HCT116 (cell line): ENCODE results near the gene JAGN1. TPM values are rescaled to one million over a fixed set of nuclear protein-coding genes. Genes with fewer than 3 reads are reported as not detected.

Experiments
- ATAC-seq: fragments of 200-7000 bp; cut with Tn5 transposase; 2 replicates; pipeline ENCODE4 v1.9.1; 2020; ENCODE audit warnings: mild to moderate bottlenecking, moderate library complexity
- BruUV-seq: library from RNA; stranded (reverse); fragments of 400-500 nt; replicated peaks from 2 replicates; lab custom pipeline; 2021; lab: Mats Ljungman, UMichigan
- CTCF ChIA-PET: fragments of 300-600 bp; sonication (Branson Sonifier 250); formaldehyde crosslinking; loops from one replicate; lab custom pipeline; 2021; ENCODE audit warnings: antibody characterized with exemption; lab: Charles Lee
- POLR2A ChIA-PET: fragments of 300-600, 350-600 bp; sonication (Branson Sonifier 250); formaldehyde crosslinking; loops from one replicate; lab custom pipeline; 2021; ENCODE audit warnings: antibody characterized with exemption; lab: Charles Lee
- RAD21 ChIA-PET, 2 experiments: fragments of 300-600 bp; sonication (Branson Sonifier 250); formaldehyde crosslinking; loops; one replicate each; lab custom pipeline; 2023; ENCODE audit warnings: low total read pairs in 2 of 2; ENCODE audit not compliant: uncharacterized antibody in 2 of 2, unreplicated experiment in 2 of 2, low non-redundant PET in 1 of 2; lab: Charles Lee
- DNase-seq: peaks from one replicate; pipeline ENCODE4 v3.0.0-alpha.2; 2010; ENCODE audit warnings: low read depth, low spot score
- H2AFZ ChIP-seq: fragments of 200-600 bp; shearing (Covaris generic), sonication (generic); 2 replicates; pipeline ENCODE4 v1.6.1; 2017; ENCODE audit warnings: low read depth, mixed run types, mixed read lengths, antibody characterized with exemption, low read length; ENCODE audit not compliant: poor library complexity, severe bottlenecking
- H3K27ac ChIP-seq: 2 replicates; pipeline ENCODE4 v1.5.1; 2012; ENCODE audit warnings: low read depth, low read length
- H3K27me3 ChIP-seq: fragments of 200-600 bp; sonication (generic); 2 replicates; pipeline ENCODE4 v1.6.1; 2016; ENCODE audit warnings: mixed run types, low read length, mixed read lengths; ENCODE audit not compliant: insufficient read depth
- H3K36me3 ChIP-seq, 2 experiments: fragments of 200-500 bp in 1 of 2; fragments of 200-600 bp in 1 of 2; sonication (Bioruptor generic) in 1 of 2; sonication (generic) in 1 of 2; 2 replicates each; pipeline versions ENCODE4 v1.5.1 to v1.6.1; 2014 to 2016; ENCODE audit warnings: low read length in 2 of 2, inconsistent platforms in 1 of 2, mixed read lengths in 1 of 2, mixed run types in 1 of 2; ENCODE audit not compliant: insufficient read depth in 2 of 2, control insufficient read depth in 1 of 2
- H3K4me1 ChIP-seq, 2 experiments: fragments of 200-600 bp in 1 of 2; sonication (generic) in 1 of 2; 2 replicates each; pipeline versions ENCODE4 v1.5.1 to v1.6.1; 2012 to 2017; ENCODE audit warnings: low read length in 2 of 2, inconsistent platforms in 1 of 2, mild to moderate bottlenecking in 1 of 2, mixed read lengths in 1 of 2, mixed run types in 1 of 2, moderate library complexity in 1 of 2; ENCODE audit not compliant: insufficient read depth in 2 of 2, control insufficient read depth in 1 of 2
- H3K4me2 ChIP-seq: fragments of 200-600 bp; sonication (generic); 2 replicates; pipeline ENCODE4 v1.6.1; 2017; ENCODE audit warnings: mixed run types, low read length, mixed read lengths
- H3K4me3 ChIP-seq, 2 experiments: fragments of 200-600 bp in 1 of 2; sonication (generic) in 1 of 2; replicated peaks in 1 of 2; 2 replicates each; pipeline ENCODE4 v1.5.1; 2011 to 2016; ENCODE audit warnings: low read length in 2 of 2, control low read depth in 1 of 2, low read depth in 1 of 2, mild to moderate bottlenecking in 1 of 2, mixed read lengths in 1 of 2, mixed run types in 1 of 2
- H3K79me2 ChIP-seq: fragments of 200-600 bp; sonication (generic); 2 replicates; pipeline ENCODE4 v1.6.1; 2017; ENCODE audit warnings: mild to moderate bottlenecking, mixed run types, low read length, moderate library complexity, mixed read lengths; ENCODE audit not compliant: insufficient read depth
- H3K9ac ChIP-seq: fragments of 200-600 bp; sonication (generic); 2 replicates; pipeline ENCODE4 v1.6.1; 2016; ENCODE audit warnings: low read length, mixed read lengths
- H3K9me2 ChIP-seq: fragments of 200-600 bp; sonication (generic), shearing (Covaris generic); 2 replicates; pipeline ENCODE4 v1.6.1; 2017; ENCODE audit warnings: mixed run types, mild to moderate bottlenecking, moderate library complexity; ENCODE audit not compliant: insufficient read depth
- H3K9me3 ChIP-seq, 2 experiments: fragments of 200-500 bp in 1 of 2; fragments of 200-600 bp in 1 of 2; sonication (Bioruptor generic) in 1 of 2; sonication (generic) in 1 of 2; 2 replicates each; pipeline ENCODE4 v1.6.1; 2014 to 2017; ENCODE audit warnings: low read length in 2 of 2, mixed read lengths in 2 of 2, inconsistent platforms in 1 of 2, low read depth in 1 of 2, mild to moderate bottlenecking in 1 of 2, mixed run types in 1 of 2, moderate library complexity in 1 of 2; ENCODE audit not compliant: control insufficient read depth in 1 of 2, insufficient read depth in 1 of 2
- H4K20me1 ChIP-seq: fragments of 200-600 bp; sonication (generic), shearing (Covaris generic); 2 replicates; pipeline ENCODE4 v1.6.1; 2017; ENCODE audit warnings: mixed run types, mild to moderate bottlenecking, moderate library complexity; ENCODE audit not compliant: insufficient read depth
- CEBPB ChIP-seq: IDR thresholded peaks from 2 replicates; pipeline ENCODE4 v1.6.1; 2012; ENCODE audit warnings: low read depth
- CTCF ChIP-seq, 3 experiments: fragments of 200-600 bp in 1 of 3; sonication (generic) in 1 of 3; IDR thresholded peaks in 2 of 3; conservative IDR thresholded peaks in 1 of 3; 2 replicates each; pipeline ENCODE4 v1.5.1; 2012 to 2017; ENCODE audit warnings: low read depth in 2 of 3, low read length in 2 of 3, antibody characterized with exemption in 1 of 3, borderline replicate concordance in 1 of 3, control low read depth in 1 of 3, mild to moderate bottlenecking in 1 of 3, mixed read lengths in 1 of 3, mixed run types in 1 of 3, moderate library complexity in 1 of 3; ENCODE audit not compliant: insufficient read depth in 1 of 3
- EGR1 ChIP-seq: IDR thresholded peaks from 2 replicates; pipeline ENCODE4 v1.6.1; 2012; ENCODE audit warnings: low read depth
- EZH2 ChIP-seq: fragments of 200-600 bp; sonication (generic); IDR thresholded peaks from 2 replicates; pipeline ENCODE4 v1.6.1; 2017; ENCODE audit warnings: antibody characterized with exemption, mixed run types
- EZH2phosphoT487 ChIP-seq: fragments of 200-600 bp; IDR thresholded peaks from 2 replicates; pipeline ENCODE4 v1.6.1; 2018; ENCODE audit warnings: antibody characterized with exemption, borderline replicate concordance
- FOSL1 ChIP-seq: IDR thresholded peaks from 2 replicates; pipeline ENCODE4 v1.6.1; 2012; ENCODE audit warnings: low read depth
- JUND ChIP-seq: IDR thresholded peaks from 2 replicates; pipeline ENCODE4 v1.6.1; 2012
- POLR2A ChIP-seq: IDR thresholded peaks from 2 replicates; pipeline ENCODE4 v1.7.0; 2011; ENCODE audit warnings: borderline replicate concordance; ENCODE audit not compliant: insufficient read depth, insufficient read length; ENCODE audit errors: extremely low read depth
- POLR2AphosphoS5 ChIP-seq: IDR thresholded peaks from 2 replicates; pipeline ENCODE4 v1.6.1; 2011; ENCODE audit warnings: mild to moderate bottlenecking, low read depth, low read length, moderate library complexity
- RAD21 ChIP-seq: IDR thresholded peaks from 2 replicates; pipeline ENCODE4 v1.6.1; 2012; ENCODE audit warnings: low read depth, mild to moderate bottlenecking
- REST ChIP-seq: IDR thresholded peaks from 2 replicates; pipeline ENCODE4 v1.6.1; 2012; ENCODE audit warnings: low read depth
- SIN3A ChIP-seq: IDR thresholded peaks from 2 replicates; pipeline ENCODE4 v1.6.1; 2012; ENCODE audit warnings: low read depth
- TCF7L2 ChIP-seq: IDR thresholded peaks from 2 replicates; pipeline ENCODE4 v1.7.0; 2011; ENCODE audit warnings: borderline replicate concordance, inconsistent platforms; ENCODE audit not compliant: insufficient read depth, insufficient read length; ENCODE audit errors: extremely low read depth
- YY1 ChIP-seq: IDR thresholded peaks from 2 replicates; pipeline ENCODE4 v1.6.1; 2011; ENCODE audit warnings: low read length, low read depth, moderate library complexity, mild to moderate bottlenecking; ENCODE audit not compliant: insufficient replicate concordance; ENCODE audit errors: extremely low read depth
- ZBTB33 ChIP-seq: IDR thresholded peaks from 2 replicates; pipeline ENCODE4 v1.6.1; 2011; ENCODE audit warnings: mild to moderate bottlenecking, low read length, moderate library complexity; ENCODE audit not compliant: insufficient replicate concordance; ENCODE audit errors: extremely low read depth
- ZFX ChIP-seq: fragments of 450-650 bp; IDR thresholded peaks from 2 replicates; pipeline ENCODE4 v1.6.1; 2017
- intact Hi-C: fragments of 100-400 bp; cut with micrococcal nuclease; formaldehyde crosslinking; loops from 2 replicates; pipeline ENCODE4 v1.10.0; 2022
- total RNA-seq: library from RNA; stranded (reverse); gene quantifications from one replicate; pipeline ENCODE4 v1.2.1, GENCODE V29; 2021; ENCODE audit not compliant: unreplicated experiment

Gene JAGN1
- total RNA-seq, 1 experiment from 2014 or later = 33.4 TPM

DNA sequence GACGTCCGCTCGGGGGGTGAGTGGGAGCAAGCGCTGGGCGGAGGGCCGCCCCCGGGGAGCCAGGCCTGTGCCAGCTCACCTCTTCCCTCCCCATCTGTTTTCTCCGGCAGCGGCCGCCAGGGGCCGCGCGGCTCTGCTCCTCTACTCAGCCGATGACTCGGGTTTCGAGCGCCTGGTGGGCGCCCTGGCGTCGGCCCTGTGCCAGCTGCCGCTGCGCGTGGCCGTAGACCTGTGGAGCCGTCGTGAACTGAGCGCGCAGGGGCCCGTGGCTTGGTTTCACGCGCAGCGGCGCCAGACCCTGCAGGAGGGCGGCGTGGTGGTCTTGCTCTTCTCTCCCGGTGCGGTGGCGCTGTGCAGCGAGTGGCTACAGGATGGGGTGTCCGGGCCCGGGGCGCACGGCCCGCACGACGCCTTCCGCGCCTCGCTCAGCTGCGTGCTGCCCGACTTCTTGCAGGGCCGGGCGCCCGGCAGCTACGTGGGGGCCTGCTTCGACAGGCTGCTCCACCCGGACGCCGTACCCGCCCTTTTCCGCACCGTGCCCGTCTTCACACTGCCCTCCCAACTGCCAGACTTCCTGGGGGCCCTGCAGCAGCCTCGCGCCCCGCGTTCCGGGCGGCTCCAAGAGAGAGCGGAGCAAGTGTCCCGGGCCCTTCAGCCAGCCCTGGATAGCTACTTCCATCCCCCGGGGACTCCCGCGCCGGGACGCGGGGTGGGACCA is 42.6 kb downstream of the JAGN1 start:
- TF ChIP-seq YY1 (peak; percentile 40), ZBTB33 (no peak), JUND (no peak), POLR2A (no peak), FOSL1 (no peak), CTCF (IDR thresholded peaks at IDR 0.05 in 2 of 3, conservative IDR thresholded peaks at IDR 0.05 in 1 of 3; ENCODE audit: borderline replicate concordance in 1 of 3, insufficient read depth in 1 of 3, low read depth in 2 of 3, low read length in 2 of 3) (peak; percentile 64 to 76 (median 71)), EZH2phosphoT487 (no peak), RAD21 (peak; percentile 59), EGR1 (peak; percentile 57), SIN3A (no peak), POLR2AphosphoS5 (peak; percentile 35; the same call in 1 of the 2 replicates), CEBPB (no peak), ZFX (peak; percentile 64; the same call in 1 of the 2 replicates), EZH2 (no peak), REST (no peak), TCF7L2 (peak; percentile 8)
- peak overlapping the region; percentile 84 for H3K27ac ChIP-seq
- intact Hi-C loops = loop anchor here (5.0 kb wide), 3 partner anchors 41 to 216 kb away; partner anchors contain the start of genes JAGN1 and RPUSD3

More for the DNA sequence above, 42.6 kb downstream of the JAGN1 start:
- H3K79me2 ChIP-seq = no peaks in the 10 kb centered on the region
- peak overlapping the region; percentile 73 for H3K9ac ChIP-seq
- TSS peak; percentile 83 for BruUV-seq
- no peaks in the 10 kb centered on the region for H3K9me2 ChIP-seq
- peak; percentile 43 for DNase-seq
- ChIA-PET RAD21 (interaction anchor here (0.6 to 0.8 kb wide), 3 partner anchors 13 to 389 kb away, joined by 3 to 6 read pairs (median 4); partner anchors contain the start of gene IL17RE (in 1 of the 2)), CTCF (interaction anchor here (0.7 to 6.2 kb wide), 14 partner anchors 12 to 630 kb away, joined by 3 to 65 read pairs (median 4); partner anchors contain the start of genes IL17RC and RPUSD3), POLR2A (interaction anchor here (1.0 to 3.0 kb wide), 6 partner anchors 10 to 390 kb away, joined by 3 to 27 read pairs (median 4); partner anchors contain the start of gene ARPC4)
- no peaks in the 10 kb centered on the region for H3K27me3 ChIP-seq
- ATAC-seq = peak; percentile 74
- peaks cover 9 to 24% of the 10 kb centered on the region in 2 experiments for H3K4me1 ChIP-seq
- H3K4me3 ChIP-seq = peak overlapping the region; percentile 52 to 69
- no peaks in the 10 kb centered on the region for H4K20me1 ChIP-seq
- peak overlapping the region; percentile 87 for H3K4me2 ChIP-seq
- H3K36me3 ChIP-seq = peaks cover 0 to 4% of the 10 kb centered on the region in 2 experiments; a peak in 1 of 4 replicates
- H2AFZ ChIP-seq = no peak overlapping the region
- no peaks in the 10 kb centered on the region for H3K9me3 ChIP-seq
